Astrocyte (in vitro differentiated cells and primary cell): ENCODE data around the gene AFF3.

Source experiments
- CTCF ChIP-seq: IDR thresholded peaks from 2 replicates; pipeline ENCODE4 v1.5.1; 2011; ENCODE audit warnings: low read depth, mild to moderate bottlenecking, inconsistent platforms, low read length, moderate library complexity; ENCODE audit not compliant: insufficient read depth
- EZH2 ChIP-seq: IDR thresholded peaks from 2 replicates; pipeline ENCODE4 v1.6.1; 2012; ENCODE audit warnings: mild to moderate bottlenecking, low read length, inconsistent platforms; ENCODE audit not compliant: insufficient read depth

- TF ChIP-seq CTCF (no peak), EZH2 (no peak)
Observed at GRCh38 chr2:99644419-99644787, 498.0 kb downstream of the AFF3 start.
